GM21515 (cell line): ENCODE data around the gene GPRASP1.
"Not testable (repeated sequence)": the region's sequence is repeated elsewhere in the genome, so short reads cannot be mapped to it uniquely, and the experiment has no call there.

Experiments
- ATAC-seq: cut with Tn5 transposase; IDR thresholded peaks from one replicate; pipeline ENCODE4 v1.9.1; 2021; ENCODE audit not compliant: unreplicated experiment

Gene GPRASP1, protein sequence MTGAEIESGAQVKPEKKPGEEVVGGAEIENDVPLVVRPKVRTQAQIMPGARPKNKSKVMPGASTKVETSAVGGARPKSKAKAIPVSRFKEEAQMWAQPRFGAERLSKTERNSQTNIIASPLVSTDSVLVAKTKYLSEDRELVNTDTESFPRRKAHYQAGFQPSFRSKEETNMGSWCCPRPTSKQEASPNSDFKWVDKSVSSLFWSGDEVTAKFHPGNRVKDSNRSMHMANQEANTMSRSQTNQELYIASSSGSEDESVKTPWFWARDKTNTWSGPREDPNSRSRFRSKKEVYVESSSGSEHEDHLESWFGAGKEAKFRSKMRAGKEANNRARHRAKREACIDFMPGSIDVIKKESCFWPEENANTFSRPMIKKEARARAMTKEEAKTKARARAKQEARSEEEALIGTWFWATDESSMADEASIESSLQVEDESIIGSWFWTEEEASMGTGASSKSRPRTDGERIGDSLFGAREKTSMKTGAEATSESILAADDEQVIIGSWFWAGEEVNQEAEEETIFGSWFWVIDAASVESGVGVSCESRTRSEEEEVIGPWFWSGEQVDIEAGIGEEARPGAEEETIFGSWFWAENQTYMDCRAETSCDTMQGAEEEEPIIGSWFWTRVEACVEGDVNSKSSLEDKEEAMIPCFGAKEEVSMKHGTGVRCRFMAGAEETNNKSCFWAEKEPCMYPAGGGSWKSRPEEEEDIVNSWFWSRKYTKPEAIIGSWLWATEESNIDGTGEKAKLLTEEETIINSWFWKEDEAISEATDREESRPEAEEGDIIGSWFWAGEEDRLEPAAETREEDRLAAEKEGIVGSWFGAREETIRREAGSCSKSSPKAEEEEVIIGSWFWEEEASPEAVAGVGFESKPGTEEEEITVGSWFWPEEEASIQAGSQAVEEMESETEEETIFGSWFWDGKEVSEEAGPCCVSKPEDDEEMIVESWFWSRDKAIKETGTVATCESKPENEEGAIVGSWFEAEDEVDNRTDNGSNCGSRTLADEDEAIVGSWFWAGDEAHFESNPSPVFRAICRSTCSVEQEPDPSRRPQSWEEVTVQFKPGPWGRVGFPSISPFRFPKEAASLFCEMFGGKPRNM (N-terminal part only)

GRCh38 chrX:102651242-102652011 is at the start of gene GPRASP1:
Gene GPRASP1, plus strand, starts transcription at chrX:102651483. Its CDS starts 2,431 bp downstream, at chrX:102653914.
- ATAC-seq: no peak

DNA sequence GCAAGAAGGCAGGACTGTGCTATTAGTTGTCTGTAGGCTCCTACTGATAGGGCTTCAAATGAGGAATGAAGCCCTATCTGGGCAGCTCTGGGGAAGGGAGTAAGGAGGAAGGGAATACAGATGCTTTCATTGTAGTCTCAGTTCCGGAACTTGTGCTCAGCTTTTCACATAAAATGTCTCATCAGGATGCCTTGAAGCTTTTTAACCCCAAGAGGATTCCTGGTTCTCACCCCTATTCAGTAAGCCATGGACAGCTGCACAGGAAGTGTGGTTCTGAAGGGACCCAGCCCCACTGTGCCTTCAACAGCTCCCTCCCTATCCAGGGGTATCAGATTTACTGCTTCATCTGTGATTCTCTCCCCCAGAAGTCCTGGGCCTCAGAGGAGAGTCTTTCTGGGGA is 47.0 kb upstream of the GPRASP1 start:
- ATAC-seq: no peak

DNA sequence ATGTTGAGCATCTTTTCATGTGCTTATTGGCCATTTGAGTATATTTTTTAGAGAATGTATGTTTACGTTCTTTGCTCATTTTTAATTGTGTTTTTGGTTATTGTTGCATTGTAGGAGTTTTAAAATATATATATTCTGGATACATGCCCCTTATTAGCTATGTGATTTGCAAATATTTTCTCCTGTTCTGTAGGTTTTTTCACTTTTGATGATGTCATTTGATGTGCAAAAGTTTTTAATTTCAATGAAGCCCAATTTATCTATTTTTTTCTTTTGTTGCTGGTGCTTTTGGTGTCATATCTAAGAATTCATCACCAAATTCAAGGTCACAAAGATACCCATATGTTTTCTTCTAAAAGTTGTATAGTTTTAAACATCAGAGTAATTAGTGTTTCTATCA is 45.2 kb upstream of the GPRASP1 start:
- no peak for ATAC-seq

DNA sequence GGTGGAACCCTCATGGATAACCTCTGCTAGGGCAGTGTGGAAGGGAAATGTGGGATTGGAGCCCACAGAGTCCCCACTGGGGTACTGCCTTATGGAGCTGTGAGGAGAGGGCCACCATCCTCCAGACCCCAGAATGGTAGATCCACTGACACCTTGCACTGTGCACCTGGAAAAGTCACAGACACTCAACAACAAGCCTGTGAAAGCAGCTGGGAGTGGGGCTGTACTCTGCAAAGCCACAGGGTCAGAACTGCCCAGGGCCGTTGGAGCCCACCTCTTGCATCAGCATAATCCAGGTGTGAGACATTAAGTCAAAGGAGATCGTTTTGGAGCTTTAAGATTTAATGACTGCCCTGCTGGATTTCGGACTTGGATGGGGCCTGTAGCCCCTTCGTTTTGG is 40.4 kb upstream of the GPRASP1 start:
- no peak for ATAC-seq

GRCh38 chrX:102624105-102624504 is 27.2 kb upstream of the GPRASP1 start:
- ATAC-seq: no peak

- ATAC-seq: no peak
Measured at GRCh38 chrX:102627640-102628039, 23.6 kb upstream of the GPRASP1 start.

- ATAC-seq: no peak
Measured at GRCh38 chrX:102637561-102637960, 13.7 kb upstream of the GPRASP1 start.

DNA sequence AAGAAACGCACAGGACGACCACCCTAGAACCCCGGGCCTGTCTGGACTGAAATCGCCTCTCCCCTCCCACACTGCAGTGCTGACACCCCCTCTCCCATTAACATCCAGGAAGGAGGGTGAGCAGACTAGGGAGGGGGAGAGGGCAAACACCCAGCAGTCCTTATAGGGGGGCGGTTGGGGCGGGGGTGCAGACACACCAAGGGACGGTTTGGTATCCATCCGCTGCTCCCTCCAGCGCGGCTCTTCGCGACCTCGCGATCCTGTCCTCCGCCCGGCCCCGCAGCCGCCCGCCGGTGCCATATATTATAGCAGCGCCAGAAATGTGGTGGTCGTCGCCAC is 411 bp upstream of the GPRASP1 start:
- ATAC-seq: no peak

GRCh38 chrX:102652031-102652688 is 877 bp downstream of the GPRASP1 start:
- ATAC-seq: no peak

GRCh38 chrX:102654696-102655095 is 3.4 kb downstream of the GPRASP1 start:
- no peak for ATAC-seq

- ATAC-seq: no peak
Measured at GRCh38 chrX:102658556-102658955, 7.3 kb downstream of the GPRASP1 start.

GRCh38 chrX:102659790-102660757 is 8.8 kb downstream of the GPRASP1 start:
- peak; percentile 98 for ATAC-seq

- ATAC-seq: not testable (repeated sequence)
Measured at GRCh38 chrX:102663820-102664219, 12.5 kb downstream of the GPRASP1 start.

DNA sequence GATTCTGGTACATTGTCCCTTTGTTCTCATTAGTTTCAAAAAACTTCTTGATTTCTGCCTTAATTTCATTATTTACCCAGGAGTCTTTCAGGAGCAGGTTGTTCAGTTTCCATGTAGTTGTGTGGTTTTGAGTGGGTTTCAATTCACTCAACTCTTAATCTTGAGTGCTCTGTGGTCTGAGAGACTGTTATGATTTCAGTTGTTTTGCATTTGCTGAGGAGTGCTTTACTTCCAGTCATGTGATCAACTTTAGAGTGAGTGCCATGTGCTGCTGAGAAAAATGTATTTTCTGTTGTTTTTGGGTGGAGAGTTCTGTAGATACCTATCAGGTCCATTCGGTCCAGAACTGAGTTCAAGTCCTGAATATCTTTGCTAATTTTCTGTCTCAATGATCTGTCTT is 15.8 kb downstream of the GPRASP1 start:
- not testable (repeated sequence) for ATAC-seq

DNA sequence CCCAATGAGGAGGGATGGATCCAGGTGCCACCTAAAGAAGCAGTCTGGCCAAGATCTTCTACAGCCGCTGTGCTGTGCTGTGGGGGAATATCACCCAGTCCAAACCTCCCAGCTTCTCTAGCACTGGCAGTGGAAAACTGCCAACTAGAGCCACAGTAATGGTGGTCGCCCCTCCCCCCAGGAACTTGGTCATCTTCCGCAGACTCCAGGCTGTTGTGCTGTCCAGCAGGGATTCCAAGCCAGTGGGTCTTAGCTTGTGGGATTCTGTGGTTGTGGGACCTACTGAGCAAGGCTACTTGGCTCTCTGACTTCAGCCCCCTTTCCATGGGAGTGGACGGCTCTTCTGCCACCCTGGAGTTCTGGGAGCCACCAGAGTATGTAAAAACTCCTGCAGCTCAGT is 18.2 kb downstream of the GPRASP1 start:
- no peak for ATAC-seq

GRCh38 chrX:102672856-102673255 is 21.6 kb downstream of the GPRASP1 start:
- ATAC-seq: no peak

DNA sequence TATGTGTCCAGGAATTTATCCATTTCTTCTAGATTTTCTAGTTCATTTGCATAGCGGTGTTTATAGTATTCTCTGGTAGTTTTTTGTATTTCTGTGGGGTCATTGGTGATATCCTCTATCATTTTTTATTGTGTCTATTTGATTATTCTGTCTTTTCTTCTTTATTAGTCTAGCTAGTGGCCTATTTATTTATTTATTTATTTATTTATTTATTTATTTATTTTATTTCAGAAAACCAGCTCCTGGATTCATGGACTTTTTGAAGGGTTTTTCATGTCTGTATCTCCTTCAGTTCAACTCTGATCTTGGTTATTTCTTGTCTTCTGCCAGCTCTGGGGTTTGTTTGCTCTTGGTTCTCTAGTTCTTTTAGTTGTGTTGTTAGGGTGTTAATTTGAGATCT is 26.2 kb downstream of the GPRASP1 start:
- not testable (repeated sequence) for ATAC-seq

GRCh38 chrX:102684772-102685520 is 33.7 kb downstream of the GPRASP1 start:
- ATAC-seq: no peak
